GM18511 (cell line): Measurements from ENCODE around the gene ESR1.

ENCODE experiments used
- ATAC-seq: cut with Tn5 transposase; IDR thresholded peaks from one replicate; pipeline ENCODE4 v1.9.1; 2021; ENCODE audit warnings: mild to moderate bottlenecking, moderate library complexity; ENCODE audit not compliant: unreplicated experiment

The ESR1 gene

DNA sequence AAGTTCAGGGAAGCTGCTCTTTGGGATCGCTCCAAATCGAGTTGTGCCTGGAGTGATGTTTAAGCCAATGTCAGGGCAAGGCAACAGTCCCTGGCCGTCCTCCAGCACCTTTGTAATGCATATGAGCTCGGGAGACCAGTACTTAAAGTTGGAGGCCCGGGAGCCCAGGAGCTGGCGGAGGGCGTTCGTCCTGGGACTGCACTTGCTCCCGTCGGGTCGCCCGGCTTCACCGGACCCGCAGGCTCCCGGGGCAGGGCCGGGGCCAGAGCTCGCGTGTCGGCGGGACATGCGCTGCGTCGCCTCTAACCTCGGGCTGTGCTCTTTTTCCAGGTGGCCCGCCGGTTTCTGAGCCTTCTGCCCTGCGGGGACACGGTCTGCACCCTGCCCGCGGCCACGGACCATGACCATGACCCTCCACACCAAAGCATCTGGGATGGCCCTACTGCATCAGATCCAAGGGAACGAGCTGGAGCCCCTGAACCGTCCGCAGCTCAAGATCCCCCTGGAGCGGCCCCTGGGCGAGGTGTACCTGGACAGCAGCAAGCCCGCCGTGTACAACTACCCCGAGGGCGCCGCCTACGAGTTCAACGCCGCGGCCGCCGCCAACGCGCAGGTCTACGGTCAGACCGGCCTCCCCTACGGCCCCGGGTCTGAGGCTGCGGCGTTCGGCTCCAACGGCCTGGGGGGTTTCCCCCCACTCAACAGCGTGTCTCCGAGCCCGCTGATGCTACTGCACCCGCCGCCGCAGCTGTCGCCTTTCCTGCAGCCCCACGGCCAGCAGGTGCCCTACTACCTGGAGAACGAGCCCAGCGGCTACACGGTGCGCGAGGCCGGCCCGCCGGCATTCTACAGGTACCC, at the start of gene ESR1:
TSS of gene ESR1 (plus strand) at position 170 of the 858 bp plus-strand sequence. CDS start at position 401, 231 bp downstream.
- no peak for ATAC-seq

DNA sequence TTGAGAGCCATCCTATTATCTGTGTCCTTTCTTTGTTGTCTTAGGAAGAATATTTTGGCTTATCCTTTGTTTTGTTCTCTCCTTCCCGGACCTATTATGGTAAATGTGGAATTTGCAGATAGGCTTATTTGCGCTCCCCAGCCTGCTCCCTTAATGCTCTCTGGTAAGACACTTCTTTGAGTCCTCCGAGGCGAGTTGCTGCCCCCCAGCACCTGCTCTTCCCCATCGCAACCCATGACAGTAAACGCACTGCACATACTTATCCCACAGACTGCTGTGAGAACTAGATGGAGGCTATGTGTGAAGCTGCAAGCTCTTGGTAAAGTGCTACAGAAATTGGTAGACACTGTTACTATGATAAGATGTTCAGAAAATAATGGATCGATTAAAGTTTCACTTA, 47.0 kb upstream of the ESR1 start:
- ATAC-seq = no peak

DNA sequence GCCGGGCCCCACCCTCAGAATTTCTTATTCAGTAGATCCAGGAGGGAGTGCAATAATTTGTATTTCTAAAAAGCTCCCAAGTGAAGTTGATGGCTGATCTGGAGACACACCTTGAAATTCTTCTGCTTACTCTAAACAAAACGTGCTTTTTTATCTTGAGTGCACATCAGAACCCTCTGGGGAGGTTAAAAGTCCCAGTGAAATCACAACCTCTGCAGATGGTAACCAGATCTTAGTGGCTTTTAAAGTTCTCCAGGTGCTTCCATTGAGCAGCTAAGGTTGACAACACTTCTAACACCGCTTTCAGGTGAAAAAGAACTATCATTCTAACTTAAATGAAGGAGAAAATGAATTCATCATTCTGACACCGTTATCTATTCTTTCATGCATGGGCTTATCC, 45.6 kb upstream of the ESR1 start:
- no peak for ATAC-seq

DNA sequence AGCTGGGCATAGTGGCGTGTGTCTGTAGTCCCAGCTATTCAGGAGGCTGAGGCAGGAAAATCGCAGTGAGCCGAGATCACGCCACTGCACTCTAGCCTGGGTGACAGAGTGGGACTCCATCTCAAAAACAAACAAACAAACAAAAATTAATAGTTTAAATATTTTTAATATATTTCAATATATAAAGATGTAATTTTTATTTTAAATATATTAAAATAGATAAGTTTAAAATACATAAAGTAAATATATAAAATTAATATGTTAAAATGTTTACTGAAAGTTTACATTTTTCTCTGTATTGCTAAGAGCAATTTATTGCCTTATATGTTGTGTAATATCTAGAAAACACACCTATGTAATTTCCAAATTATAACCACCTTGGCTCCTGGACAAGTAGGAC, 44.7 kb upstream of the ESR1 start:
- ATAC-seq = no peak

DNA sequence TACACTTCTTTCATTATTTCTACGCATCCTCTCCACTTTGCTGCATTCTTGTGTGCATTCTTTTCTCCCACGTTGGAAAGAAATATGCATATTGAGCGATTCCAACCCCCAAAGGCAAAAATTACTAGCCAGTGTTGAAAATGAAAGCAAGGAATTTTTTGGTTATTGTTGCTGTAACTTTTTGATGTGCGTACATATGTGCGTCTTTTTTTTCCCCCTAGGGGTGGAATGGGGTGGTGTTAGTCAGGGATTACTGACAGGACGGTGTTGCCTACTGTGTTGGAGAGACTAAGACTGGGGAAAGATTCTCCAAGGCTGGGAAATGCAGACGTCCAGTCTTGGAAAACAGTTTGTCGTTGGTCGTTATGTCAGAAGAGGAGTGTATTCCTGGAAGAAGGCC, 44.2 kb upstream of the ESR1 start:
- ATAC-seq = no peak

DNA sequence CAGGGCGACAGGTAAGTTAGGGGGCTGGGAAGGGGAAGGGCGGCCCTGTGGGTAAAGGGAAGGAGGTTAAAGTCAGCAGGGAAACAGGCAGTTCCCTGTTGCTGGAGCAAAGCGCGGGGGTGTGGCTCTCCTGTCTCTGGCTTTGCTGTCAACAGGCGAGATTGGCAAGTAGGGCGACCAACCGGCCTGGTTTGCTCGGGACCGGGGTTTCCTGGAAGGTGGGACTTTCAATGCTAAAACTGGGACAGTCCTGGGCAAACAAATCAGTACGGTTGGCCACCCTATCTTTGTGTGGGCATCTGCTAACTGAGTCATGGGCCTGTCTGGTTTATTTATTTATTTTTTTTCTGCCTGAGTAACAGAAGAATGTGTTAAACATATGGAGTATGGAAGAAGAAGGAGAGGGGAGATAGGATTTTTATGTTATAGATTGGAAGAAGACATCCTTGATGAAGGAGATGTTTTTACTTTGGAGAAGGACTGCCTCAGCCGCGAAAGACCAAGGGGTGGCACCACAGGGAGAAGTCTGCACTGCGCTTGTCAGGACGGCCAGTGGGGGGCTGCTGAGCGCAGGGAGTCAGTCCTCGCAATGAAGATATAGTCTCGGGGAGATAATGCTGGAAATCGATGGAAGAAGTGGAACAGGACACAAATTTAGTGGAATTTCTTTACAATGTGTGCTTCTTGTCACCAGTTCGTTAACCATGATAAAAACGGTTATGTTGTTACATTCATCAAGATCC, 43.4 kb upstream of the ESR1 start:
- ATAC-seq = peak; percentile 77

DNA sequence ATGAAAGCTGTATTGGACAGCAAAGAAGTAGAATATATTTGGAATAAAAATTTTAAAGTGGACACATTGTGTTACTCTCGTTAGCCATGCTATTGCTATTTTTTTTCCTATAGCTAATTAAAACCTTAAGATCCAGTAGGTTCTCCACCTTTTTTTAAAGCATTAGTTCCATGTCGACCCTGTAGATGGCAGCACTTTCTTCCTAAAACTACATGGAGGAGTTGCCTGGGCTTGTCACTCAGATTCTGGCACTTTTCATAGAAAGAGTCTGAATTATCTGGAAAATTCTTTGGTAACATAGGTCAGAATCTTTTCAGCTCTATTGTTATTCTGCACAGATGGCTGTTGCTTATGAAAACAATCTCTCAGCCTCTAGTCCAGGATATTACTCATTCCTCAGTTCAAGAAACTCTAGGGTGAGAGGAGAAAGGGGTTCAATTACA, 42.0 kb upstream of the ESR1 start:
- ATAC-seq = peak; percentile 75

DNA sequence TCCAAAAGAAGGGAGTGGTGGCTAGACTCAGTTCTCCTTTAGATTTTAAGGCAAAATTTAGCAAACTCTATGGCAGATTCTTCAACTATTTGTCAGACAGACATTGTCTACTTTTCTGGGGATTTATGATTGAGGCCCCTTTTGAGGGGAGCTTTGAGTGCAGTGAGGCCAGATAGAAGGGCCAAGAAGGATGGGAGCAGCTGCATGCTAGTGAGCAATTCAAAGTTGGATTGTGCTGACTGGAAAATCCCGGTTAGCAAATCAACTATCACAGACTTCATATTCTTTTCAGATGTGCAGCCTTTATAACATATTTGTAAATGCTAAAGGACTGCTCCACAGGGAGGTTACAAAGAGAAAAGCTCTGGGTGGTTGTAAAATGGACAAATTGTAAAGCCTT, 35.0 kb upstream of the ESR1 start:
- ATAC-seq = no peak

DNA sequence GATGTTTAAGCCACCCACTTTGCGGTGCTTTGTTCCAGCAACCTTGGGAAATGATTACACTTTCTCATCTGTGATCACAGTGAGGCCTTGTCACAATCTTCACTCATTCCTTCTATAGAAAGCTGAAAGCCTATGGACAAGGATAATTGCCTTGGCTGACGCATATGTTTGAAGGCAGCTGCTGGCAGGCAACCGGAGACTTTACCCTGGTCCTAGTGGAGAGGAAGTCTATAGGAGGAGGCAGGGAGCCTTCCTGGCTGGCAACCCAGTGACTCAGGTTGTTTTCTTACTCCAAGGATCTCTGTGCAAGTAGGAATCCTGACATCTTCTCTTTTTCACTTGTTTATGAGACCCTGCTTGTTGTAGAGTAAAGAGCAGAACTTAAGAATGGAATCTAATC, 34.1 kb upstream of the ESR1 start:
- ATAC-seq = no peak

DNA sequence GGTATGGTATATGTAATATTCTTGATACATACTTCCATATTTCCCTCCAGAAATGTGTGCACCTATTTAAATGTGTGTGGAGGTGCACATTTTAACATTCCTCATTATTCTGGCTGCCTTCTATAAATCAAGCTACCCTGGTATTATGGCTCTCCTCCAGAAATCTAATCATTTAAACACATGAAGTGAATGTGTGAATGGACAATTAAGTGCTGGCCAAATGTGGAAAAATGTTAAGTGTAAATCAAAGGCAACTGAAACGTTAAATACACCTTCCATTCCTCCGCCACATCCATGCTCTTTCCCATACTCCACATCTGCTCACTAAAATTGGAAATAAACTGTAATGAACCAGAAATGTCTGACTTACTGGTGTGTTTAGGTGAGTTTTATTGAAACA, 24.9 kb upstream of the ESR1 start:
- ATAC-seq = no peak

DNA sequence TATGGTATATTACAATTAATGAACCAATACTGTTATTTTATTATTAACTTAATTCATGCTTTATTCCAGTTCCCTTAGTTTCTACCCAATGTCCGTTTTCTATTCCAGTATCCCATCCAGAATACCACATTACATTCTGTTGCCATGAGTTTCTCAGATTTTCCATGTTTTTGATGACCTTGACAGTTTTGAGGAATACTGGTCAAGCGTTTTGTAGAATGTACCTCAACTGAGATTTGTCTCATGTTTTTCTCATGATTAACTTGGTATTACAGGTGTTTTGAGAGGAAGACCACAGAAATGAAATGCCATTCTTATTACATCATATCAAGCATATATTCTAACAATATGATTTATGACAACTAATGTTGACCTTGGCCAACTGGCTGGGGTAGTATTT, 23.8 kb upstream of the ESR1 start:
- ATAC-seq = no peak

DNA sequence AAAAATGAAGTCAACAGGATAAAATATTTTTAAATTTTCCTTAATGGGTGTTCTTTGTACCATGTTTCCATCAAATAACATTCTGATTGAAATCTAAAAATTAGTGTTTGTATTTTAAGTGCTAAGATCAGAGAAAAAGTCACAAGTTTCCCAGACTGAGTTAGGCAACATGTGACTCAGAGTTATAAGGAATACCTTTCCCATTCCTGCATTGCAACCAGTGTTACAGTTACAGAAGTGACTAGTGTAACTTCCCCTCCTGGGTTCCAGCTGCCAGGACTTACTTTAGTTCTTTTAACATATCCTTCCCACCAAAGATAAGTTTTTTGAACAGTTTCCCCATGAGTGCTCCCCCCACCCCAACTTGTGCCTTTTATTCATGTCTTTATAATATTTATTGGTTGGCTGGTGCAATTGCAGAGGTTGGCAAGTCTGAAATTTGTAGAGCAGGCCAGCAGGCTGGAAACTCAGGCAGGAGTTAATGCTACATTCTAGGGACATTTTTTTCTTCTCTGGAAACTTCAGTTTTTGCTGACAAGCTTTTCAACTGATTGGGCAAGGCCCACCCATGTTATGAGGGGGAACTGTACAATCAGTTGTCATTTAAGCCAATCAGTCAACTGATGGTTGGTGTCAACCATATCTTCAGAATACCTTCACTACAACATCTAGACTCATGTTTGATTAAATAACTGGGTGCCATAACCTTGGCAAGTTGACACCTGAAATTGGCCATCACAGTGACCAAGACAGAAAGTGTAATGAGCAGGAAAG, 22.9 kb upstream of the ESR1 start:
- ATAC-seq = no peak

DNA sequence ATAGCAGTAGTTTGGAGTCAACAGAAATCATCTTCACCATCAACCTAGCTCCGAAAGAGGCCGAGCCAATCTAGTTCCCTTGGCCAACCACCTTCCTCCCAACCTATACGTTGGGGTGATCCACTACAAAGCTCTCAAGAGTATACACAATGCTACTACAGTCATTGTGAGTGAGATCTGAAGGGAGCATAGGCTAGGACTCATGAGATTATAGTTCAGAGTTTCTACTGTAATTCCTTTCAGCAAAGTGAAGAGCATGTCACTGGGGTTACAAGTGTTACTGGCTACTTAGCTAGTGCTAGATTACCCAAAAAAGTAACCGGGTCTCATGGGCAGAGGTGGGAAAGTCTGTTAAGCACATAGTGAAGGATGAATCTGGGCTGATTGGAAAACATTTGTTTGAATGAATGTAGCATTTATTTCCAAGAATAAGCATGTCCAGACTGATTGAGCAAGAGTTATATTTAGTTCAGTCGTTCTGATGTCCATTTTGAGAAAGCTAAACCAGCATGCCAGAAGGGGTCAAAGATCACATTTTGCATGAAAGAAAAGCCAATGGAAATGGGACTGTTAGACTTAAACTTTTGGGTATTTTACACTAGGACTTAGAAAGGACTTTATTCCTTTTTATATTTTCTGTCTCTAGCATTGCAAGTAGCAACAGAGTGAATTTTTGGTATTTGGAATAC, 10.5 kb upstream of the ESR1 start:
- ATAC-seq = no peak

DNA sequence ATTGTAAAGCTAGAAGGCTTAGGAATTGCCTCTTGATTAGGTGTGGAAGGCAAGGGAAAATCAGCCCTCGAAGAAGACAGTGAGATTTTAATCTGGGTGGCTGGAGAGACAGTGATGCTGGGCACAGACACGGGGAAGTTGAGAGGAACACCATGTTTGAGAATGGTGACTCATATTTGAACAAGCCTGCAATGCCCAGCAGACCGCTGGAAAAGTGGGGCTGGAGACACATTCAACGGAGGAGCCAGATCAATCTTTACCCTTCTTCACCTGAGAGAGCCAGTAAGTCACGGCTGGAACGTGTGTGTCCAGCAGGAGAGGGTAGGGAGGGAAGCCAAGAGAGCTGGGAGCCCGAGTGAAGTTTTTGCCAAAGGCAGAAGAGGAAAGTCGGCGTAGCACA, 3.7 kb upstream of the ESR1 start:
- no peak for ATAC-seq

DNA sequence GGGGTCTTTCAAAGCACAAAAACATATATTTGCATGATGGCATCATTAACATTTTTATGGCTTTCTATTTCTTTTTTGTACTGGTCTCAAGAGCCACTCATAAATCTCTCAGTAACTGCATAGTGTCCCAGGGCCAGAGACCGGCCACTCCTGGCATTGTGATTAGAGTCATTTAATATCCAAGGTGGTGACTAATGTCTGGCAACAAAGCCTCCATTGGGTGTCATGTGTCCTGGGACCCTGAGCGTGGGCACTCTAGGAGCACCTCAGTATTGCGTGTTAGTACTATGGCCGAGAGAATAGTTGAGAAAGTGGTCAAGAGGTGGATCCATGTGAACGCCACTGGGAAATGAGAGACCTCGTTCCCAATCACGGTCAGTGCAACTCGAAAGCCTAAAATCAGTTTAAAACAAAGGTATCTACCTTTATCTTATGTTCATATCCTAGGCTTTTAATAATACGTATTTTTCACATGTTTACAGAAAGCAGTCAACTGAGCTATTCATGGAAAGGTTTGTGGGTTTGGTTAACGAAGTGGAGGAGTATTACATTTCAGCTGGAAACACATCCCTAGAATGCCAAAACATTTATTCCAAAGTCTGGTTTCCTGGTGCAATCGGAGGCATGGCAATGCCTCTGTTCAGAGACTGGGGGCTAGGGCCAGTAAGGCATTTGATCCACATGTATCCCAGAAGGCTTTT, 2.7 kb upstream of the ESR1 start:
- ATAC-seq = no peak

DNA sequence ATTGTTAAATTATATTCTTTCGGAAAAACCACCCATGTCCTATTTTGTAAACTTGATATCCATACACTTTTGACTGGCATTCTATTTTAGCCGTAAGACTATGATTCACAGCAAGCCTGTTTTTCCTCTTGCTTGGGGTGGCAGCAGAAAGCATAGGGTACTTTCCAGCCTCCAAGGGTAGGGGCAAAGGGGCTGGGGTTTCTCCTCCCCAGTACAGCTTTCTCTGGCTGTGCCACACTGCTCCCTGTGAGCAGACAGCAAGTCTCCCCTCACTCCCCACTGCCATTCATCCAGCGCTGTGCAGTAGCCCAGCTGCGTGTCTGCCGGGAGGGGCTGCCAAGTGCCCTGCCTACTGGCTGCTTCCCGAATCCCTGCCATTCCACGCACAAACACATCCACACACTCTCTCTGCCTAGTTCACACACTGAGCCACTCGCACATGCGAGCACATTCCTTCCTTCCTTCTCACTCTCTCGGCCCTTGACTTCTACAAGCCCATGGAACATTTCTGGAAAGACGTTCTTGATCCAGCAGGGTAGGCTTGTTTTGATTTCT, 2.1 kb upstream of the ESR1 start:
- no peak for ATAC-seq

DNA sequence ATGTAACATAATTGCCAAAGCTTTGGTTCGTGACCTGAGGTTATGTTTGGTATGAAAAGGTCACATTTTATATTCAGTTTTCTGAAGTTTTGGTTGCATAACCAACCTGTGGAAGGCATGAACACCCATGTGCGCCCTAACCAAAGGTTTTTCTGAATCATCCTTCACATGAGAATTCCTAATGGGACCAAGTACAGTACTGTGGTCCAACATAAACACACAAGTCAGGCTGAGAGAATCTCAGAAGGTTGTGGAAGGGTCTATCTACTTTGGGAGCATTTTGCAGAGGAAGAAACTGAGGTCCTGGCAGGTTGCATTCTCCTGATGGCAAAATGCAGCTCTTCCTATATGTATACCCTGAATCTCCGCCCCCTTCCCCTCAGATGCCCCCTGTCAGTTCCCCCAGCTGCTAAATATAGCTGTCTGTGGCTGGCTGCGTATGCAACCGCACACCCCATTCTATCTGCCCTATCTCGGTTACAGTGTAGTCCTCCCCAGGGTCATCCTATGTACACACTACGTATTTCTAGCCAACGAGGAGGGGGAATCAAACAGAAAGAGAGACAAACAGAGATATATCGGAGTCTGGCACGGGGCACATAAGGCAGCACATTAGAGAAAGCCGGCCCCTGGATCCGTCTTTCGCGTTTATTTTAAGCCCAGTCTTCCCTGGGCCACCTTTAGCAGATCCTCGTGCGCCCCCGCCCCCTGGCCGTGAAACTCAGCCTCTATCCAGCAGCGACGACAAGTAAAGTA, 547 bp upstream of the ESR1 start:
- ATAC-seq = no peak

DNA sequence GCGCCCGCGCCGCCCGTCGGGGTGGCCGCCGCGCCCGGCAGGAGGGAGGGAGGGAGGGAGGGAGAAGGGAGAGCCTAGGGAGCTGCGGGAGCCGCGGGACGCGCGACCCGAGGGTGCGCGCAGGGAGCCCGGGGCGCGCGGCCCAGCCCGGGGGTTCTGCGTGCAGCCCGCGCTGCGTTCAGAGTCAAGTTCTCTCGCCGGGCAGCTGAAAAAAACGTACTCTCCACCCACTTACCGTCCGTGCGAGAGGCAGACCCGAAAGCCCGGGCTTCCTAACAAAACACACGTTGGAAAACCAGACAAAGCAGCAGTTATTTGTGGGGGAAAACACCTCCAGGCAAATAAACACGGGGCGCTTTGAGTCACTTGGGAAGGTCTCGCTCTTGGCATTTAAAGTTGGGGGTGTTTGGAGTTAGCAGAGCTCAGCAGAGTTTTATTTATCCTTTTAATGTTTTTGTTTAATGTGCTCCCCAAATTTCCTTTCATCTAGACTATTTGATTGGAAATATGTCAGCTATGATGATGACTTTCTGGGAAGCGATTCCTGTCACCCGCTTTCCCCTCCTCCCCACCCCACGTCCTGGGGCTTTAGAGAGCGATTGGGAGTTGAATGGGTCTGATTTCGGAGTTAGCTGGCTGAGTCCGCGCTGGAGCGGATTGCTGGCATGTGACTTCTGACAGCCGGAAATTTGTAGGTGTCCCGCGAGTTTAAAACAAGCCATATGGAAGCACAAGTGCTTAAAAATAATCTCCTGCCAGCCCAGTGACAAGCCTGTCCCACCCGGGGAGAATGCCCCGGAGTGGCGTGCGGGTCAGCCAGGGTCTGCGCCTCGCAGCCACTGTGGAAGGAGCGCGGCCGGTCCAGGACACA, 1.1 kb downstream of the ESR1 start:
- ATAC-seq = no peak
